Measurements from ENCODE around the gene ADCK1. TPM values are rescaled to one million over a fixed set of nuclear protein-coding genes. Genes with fewer than 3 reads are reported as not detected.
"Not testable (repeated sequence)": the region's sequence is repeated elsewhere in the genome, so short reads cannot be mapped to it uniquely, and the experiment has no call there.

Gene ADCK1
- total RNA-seq, 1 experiment from 2014 or later = 5.1 TPM

DNA sequence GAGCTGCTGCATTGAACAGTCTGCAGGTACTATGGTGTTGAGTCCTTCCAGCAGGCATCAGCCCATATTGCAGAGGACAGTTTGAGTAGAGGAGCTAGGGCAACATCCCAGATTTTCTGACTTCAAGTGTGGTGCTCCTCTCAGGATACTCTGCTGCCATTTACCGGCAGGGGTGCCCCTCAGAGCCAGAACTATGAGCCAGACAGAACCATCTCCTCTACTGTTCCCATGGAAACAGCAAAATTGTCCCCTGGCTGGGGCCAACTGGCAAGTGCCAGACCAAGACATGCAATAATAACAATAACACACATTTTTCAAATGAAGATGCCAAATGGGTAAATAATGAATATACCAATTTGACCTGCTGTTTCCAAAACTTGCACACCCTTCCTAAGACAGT, 102.9 kb downstream of the ADCK1 start:
- no peak for DNase-seq (ENCODE audit: low read depth)

DNA sequence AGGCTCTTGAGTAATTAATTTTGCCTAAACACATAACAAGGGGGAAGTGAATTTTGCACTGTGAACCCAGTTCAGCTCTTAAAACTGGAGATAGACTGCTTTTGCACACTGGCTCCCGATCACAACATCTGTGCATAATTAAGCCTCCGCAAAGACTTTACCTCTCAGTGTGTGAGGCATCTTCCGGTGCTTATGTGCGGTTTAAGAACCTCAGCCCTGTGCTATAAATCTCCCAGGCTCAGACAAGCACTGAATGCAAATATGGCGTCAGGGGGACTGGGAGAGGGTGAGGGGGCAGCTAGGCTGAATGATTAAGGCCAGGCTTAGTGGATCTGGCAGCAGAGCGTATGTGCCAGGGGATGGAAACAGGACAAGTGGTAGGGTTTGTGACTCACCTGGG, 103.3 kb downstream of the ADCK1 start:
- DNase-seq (ENCODE audit: low read depth) = no peak

DNA sequence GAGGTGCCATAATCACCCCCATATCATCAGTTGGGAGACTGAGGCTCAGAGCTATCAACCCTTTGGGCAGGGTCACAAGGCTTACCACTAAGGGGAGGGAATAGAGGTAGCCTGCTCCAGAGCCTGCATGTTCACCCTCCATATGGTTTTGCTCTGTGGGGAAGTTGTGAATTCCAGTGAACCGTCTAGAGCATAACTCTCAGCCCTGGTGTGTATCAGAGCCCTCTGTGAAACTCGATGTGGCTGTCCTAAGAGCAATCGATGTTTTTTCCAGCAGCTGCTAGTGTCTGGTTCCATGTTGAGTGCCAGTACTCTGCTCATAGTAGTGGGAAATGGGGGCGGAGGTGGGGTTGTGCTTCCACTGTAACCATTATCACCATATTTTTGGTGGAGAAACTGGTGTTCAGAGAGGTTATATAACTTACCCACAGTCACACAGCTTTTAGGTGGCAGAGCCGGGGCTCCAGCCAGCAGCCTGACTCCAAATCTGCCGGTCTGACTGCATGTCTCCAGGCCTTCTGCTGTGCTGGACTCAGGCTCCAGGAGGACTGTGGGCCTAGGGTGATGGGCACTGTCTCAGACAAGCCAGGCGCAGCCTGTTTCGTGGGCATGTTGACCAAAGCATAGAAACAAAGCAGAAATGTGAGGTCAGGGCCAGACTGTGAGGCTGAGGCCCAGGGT, 104.2 kb downstream of the ADCK1 start:
- DNase-seq (ENCODE audit: low read depth) = no peak

DNA sequence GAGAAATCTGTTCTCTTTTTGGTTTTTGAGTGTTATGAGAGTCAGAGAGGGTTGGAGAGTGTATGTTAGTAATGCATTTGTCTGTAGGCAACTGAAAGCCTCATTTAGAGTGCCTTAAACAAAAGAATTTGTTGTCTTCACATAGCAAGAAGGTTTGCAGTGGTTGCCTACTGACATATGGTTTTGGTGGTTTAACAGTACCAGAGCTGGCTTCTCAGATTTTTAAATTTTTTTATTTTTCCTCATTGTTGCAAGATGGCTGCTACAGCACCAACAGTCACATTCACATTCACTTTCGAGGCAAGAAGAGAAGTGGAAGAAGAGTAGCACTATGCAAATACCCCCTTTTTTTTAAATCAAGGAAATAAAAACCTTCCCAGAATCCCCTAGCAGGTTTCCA, 106.5 kb downstream of the ADCK1 start:
- no peak for DNase-seq (ENCODE audit: low read depth)

DNA sequence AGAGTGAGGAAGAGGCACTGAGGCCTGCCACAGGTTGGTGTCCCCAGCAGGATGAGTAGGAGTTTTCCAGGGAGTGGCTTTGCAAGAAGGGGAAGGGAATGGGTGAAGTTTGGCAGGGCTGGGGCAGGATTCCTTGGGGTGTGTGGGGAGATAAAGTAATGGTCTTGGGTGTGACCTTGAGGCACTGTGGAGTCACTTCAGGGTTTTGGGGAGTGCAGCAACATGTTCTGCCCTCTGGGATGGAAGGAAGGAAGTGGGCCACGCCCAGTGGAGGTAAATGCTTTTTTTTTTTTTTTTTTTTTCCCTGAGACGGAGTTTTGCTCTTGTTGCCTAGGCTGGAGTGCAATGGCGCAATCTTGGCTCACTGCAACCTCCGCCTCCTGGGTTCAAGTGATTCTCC, 108.9 kb downstream of the ADCK1 start:
- no peak for DNase-seq (ENCODE audit: low read depth)

DNA sequence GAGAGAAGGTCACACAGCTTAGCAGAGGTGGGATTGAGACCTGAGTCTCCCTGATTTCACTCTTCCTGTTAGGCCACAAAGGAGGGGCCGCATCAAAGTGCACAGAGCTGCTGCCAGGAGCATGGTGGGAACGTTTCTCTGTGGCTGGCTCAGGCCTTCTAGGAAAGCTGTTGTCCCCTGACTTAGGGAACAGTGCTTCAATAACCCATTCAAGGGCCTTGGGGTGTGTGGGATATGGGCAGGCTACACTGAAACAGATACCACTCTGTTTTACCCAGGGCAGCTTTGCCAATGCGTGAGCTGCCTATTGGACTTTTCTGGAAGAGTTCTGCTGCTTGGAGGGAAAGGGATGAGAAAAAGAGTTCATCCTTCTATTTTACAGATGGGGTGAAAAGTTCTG, 110.0 kb downstream of the ADCK1 start:
- no peak for DNase-seq (ENCODE audit: low read depth)

DNA sequence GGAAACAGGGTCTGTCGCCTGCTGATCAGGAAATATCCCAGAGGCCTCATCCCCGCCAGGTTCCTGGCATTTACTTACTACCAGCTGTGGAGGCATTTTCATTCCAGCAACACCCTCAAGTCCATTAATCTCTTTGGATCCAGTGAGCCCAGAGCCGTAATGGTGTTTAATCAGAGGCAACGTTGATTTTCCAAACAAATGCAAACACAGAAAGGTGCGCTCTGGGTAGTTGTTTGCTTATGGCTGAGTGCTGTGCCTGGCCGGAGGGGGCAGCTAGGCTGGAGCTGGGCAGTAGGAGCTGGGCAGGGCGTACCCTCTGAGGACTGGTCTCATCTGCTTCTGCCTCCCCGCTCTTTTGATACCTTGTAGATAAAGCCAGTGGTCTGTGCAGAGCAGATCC, 110.6 kb downstream of the ADCK1 start:
- no peak for DNase-seq (ENCODE audit: low read depth)

DNA sequence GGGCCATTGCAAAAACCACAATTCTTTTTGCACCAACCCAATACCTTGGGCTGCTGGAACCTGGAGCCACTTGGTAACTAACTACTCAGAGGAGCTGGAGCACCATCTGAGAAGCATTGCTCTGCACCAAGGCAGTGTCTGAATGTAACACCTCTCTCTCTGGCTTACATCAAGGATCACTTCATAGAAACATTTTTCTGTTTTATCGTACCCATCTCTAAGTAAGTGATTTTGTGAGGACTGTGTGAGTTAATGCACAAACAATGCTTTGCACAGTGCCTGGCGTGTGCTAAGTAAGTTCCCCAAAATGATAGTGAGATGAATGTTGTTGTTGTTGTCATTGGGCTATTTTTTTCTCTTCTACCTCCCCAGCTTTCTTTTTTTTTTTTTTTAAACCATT, 111.4 kb downstream of the ADCK1 start:
- DNase-seq (ENCODE audit: low read depth) = no peak

DNA sequence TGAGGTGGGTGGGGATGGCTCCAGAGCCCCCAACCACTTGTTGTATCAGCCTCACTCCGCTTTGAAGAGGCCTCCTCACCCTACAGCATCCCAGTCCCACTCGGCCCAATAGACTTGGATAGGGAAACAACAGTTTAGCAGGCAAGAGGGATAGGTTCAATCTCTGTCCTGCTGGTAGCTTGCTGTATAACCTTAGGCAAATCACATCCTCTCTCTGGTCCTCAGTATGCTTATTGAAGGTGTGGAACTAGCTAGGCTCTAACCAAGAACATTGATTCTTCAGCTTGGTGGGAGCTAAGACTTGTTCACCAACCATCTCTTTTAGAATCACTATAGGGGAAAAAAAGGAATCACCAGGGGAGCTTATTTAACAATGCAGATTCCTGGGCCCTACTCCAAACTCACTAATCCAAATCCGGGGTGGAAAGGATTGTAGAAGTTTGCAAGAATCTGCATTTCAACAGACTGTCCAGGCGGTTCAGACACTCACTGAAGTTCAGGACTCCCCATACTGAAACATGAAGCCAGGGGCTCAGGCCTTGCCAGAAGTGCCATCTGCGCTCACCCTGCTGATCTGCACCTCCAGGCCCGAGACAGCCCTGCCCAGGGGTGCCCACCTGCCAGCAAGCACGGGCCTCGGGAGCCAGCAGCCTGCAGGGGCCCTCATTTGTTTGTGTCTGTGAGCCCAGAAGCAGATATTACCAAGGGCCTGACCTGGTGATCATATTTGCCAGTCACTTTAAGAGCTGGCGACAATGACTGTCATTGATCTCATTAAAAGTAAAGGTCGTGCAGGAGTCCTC, 113.0 kb downstream of the ADCK1 start:
- DNase-seq (ENCODE audit: low read depth) = no peak

DNA sequence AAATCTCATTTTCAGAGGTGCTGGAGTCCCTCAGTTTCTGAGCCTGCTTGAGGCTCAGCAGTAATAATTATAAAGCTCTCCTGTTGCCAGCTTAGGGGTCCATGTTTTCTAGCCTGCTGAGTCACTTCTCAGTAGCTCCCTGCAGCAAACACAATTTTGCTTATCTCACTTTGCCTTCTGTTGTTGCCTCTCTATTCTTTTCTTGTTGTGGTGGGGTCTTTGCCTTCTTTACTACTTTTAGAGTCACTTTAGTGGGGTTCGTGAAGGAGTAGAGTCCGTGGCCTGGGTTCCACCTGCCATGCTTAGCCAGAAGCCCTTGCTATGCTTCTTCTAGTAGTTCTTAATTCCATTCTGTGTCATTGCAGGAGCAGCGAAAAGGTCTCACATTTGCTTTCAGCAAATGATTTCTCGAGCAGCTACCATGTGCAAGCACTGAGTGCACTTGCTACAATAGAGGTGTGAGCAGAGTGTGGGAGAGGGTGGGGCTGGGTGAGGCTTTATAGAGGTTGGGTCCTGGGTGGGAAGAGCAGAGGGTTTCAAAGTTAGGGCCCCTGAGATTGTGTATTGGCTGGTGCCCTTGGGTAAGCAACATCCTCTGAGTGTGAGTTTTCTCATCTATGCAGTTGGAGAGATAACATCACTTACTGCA, 114.3 kb downstream of the ADCK1 start:
- no peak for DNase-seq (ENCODE audit: low read depth)

DNA sequence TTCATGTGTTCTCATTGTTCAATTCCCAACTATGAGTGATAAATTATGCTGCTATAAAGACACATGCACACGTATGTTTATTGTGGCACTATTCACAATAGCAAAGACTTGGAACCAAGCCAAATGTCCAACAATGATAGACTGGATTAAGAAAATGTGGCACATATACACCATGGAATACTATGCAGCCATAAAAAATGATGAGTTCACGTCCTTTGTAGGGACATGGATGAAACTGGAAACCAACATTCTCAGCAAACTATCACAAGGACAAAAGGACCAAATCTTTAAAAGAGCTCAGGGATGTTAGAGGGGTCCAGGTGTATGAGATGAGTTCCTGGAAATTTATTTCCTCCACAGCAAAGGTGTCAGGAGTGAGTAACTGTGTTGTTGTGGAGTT, 115.5 kb downstream of the ADCK1 start:
- DNase-seq (ENCODE audit: low read depth) = not testable (repeated sequence)

DNA sequence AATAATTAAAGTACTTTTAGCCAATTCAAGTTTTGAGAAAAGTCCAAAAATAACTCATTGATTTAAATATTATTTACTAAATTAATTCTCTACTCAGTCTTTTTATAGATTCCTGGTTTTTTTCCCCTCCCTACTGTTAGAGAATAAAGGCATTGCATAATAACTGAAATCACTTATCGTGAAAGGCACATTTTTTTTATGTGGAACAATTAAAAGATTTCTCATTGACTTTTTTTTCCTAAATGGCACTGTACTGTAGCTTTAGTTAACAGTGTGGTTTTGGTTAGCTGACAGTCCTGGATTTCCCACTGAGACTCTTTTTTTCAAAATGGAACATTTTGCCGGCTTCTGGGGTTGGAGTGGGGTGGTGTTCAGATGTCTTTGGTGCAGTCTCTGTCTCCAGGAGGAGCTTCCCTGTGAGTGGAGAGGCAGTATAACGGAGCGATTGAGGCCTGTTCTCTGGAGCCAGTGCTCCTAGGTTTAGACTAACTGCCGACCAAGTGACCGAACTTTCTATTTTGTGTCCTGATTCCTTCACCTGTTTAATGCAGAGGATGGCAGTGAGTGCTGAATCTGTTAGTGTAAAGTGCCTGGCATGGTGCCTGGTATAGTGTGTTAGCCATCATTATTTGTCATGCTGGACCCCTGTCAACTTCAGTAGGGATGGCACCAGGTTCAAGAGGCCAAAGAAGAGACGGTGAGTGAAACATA, 117.7 kb downstream of the ADCK1 start:
- no peak for DNase-seq (ENCODE audit: low read depth)

DNA sequence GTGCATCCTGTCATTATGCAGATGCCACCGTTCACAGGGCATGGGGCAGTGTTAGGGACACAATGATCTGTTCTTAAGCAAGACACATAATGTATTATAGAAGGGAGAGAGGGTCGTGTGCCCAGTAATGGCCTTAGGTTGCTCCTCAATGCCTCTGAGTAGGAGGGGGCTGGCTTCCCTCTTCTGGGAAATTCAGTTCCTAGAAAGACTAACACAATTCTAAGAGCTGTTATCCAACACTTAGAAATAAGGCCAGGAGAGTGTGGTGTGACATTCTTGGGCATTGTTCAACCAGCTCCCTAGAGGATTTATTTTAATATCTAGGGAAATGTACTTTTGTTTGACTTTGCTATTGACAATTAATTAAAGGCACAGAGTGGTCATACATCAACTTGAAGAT, 118.5 kb downstream of the ADCK1 start:
- no peak for DNase-seq (ENCODE audit: low read depth)

DNA sequence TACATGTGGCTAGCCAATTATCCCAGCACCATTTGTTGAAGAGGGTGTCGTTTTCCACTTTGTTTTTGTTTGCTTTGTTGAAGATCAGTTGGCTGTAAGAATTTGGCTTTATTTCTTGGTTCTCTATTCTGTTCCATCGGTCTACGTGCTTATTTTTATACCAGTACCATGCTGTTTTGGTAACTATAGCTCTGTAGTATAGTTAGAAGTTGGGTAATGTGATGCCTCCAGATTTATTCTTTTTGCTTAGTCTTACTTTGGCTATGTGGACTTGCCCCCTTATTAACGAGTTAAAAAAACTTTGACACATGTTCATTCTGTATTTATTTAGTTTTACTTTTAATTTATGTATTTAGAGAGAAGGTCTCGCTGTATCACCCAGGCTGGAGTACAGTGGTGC, 120.4 kb downstream of the ADCK1 start:
- no peak for DNase-seq (ENCODE audit: low read depth)

DNA sequence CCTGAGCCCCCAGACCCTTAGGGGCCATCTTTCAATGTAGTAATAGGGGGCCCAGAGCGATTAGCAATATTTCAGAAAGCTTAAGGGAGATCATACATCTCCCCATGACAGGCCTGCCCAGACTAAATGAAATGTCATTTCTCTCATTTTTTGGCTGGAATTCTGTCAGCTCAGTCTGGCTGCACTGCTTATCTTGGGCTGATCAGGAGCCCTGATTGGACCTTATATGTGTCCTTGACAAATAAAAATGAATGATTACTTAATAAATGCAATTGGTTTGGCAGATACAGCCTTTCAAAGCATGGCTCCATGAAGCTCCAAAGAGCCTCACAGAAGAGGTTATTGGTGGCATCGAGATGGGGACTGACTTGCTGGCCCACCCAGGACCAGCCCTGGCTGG, 121.9 kb downstream of the ADCK1 start:
- DNase-seq (ENCODE audit: low read depth) = no peak

DNA sequence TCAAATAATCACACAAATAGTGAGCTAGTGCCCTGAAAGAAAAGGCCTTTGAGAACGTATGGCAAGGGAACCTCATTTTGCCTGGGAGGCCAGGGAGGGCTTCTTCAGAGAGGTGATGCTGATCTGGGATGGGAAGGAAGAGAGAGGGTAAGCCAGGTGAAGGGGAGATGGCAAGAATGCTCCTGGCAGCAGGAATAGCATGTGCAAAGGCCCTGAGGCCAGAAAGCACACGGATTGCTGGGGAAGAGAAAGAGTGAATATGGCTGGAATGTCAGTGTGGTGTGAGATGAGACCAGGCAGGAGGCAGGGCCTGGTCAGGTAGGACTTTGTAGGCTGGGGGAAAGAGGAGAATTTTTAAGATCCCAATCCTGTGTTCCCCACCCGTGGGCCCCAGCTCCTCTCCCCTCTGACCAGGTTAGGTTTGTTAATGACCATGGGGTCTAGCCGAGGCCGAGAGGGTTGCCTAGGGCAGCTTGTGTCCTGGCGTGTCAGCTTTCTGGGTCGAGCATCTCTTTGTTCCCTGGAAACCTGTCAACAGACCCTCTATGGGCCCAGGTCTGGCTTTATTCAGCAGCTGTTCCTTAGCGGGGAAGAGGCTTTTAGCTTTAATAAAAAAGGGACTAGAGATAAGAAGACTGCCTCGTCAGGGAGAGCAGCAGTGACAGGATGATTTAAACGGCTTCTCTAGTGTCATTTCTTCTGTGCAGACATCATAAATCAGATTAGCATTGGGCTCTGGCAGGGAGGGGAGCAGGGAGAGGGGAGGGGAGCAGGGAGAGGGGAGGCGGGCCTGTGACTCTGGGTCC, 123.4 kb downstream of the ADCK1 start:
- no peak for DNase-seq (ENCODE audit: low read depth)

DNA sequence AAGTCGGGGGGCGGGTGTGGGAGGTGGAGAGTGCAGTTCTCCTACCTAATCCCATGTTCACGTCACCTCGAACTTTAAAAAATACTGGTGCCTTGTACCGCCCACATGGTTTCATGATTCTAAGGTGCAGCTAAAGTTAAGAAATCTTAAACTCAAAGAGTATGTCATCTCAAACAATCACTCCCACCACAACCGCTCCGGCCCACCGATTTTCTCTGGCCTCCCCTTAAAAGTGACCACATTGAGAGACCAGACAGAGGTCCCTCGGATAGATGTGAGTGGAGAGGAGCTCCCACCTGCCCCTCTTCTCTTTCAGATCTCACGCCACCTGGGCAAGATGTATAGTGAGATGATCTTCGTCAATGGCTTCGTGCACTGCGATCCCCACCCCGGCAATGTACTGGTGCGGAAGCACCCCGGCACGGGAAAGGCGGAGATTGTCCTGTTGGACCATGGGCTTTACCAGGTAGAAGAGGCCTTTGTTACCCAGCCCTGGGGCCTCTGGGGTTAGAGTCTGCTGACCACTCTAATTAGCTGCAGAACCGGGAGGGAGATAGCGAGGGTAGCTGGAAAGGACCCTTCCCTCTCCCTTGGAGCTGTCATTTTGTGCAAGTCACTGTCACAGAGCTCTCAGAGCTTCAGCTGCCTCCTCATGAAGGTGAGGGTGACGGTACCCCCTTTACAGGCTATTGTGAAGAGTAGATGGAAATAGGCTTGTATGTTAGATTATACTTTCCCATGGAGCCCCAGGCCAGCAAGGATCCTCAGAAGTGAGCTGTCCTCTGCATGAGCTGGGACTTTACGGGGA, 124.4 kb downstream of the ADCK1 start:
- no peak for DNase-seq (ENCODE audit: low read depth)

DNA sequence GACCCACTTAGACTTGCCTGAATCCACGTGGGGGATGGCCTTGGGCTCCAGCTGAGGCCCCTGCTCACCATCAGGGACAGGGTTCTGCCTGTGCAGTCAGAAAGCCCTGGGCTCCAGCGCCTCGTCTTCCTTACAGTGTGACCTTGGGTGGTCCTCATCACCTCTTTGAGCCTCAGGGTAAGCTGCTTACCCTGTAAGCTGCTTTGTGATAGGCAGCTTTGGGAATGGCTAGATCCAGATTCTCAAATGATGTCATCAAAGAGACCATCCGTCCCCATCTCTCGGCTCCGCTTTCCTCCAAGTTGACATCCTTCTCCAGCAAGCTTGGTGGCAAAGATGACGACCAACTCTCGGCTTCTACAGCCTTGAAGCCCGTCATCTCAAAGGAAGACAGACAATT, 127.0 kb downstream of the ADCK1 start:
- DNase-seq (ENCODE audit: low read depth) = no peak

DNA sequence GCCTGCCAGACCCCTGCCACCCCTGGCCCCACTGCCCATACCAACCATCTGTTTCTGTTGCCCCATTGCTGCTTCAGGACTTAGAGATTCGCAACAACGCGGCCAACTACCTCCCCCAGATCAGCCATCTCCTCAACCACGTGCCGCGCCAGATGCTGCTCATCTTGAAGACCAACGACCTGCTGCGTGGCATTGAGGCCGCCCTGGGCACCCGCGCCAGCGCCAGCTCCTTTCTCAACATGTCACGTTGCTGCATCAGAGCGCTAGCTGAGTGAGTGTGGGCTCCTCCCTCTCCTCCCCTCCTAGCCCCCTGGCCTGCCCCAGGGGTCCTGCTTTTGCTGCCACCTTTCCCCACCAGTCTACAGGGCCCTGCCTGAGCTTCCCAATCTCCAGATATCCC, 131.5 kb downstream of the ADCK1 start:
- no peak for DNase-seq (ENCODE audit: low read depth)

DNA sequence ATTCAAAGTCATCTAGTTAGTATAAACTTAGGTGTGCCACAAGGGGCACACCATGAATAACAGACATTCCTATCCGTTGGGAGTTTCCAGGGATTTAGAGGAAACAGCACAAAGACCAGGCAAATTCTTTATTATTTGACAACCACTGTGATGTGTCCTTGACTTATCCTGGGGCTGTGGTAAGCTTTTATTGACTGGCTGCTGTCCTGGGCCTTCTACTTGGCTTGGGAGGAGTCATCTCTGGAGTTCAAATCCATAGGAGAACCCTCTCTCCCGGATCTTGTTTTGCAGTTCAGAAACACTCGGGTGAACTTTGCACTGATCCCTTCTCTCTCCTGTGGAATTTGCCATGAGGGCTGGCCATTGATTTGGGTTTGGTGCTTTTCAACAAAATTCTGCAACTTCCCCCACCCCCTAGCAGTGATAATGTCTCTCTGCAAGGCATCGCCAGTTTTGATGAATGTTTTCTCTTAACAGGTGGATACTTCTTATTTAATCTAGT, 136.3 kb downstream of the ADCK1 start:
- DNase-seq (ENCODE audit: low read depth) = no peak

All from LHCN-M2 (cell line).